ENCODE data around the gene MEGF6.
"Not testable (repeated sequence)": the region's sequence is repeated elsewhere in the genome, so short reads cannot be mapped to it uniquely, and the experiment has no call there.

MEGF6 gene

GRCh38 chr1:3629561-3630160, 18.4 kb upstream of the MEGF6 start:
- no peak for TF ChIP-seq Cebpa-rat (IDR thresholded peaks at IDR 0.05)
- H3K36me3 ChIP-seq = peaks cover 77% of the 10 kb centered on the region
- no peaks in the 10 kb centered on the region for H3K9me3 ChIP-seq
- H4K20me1 ChIP-seq = peaks cover 38% of the 10 kb centered on the region
- H3K9ac ChIP-seq = no peak overlapping the region
- H3K27ac ChIP-seq = no peak overlapping the region
- no peak overlapping the region for H3K4me3 ChIP-seq
- peaks cover 6% of the 10 kb centered on the region; the same call in 1 of the 2 replicates for H3K27me3 ChIP-seq
- peak overlapping the region; percentile 43 for H3K4me2 ChIP-seq
- peaks cover 32% of the 10 kb centered on the region for H3K4me1 ChIP-seq

GRCh38 chr1:3628445-3628844, 17.1 kb upstream of the MEGF6 start:
- Histone ChIP-seq H3K4me3 (no peak overlapping the region), H3K27ac (no peak overlapping the region), H3K27me3 (peaks cover 15% of the 10 kb centered on the region), H3K9me3 (no peaks in the 10 kb centered on the region), H3K4me2 (no peak overlapping the region), H4K20me1 (peaks cover 47% of the 10 kb centered on the region), H3K4me1 (peaks cover 41% of the 10 kb centered on the region), H3K36me3 (peaks cover 65% of the 10 kb centered on the region), H3K9ac (no peak overlapping the region)
- no peak for TF ChIP-seq Cebpa-rat (IDR thresholded peaks at IDR 0.05)

GRCh38 chr1:3627515-3628253, 16.4 kb upstream of the MEGF6 start:
- H3K4me2 ChIP-seq = no peak overlapping the region
- no peak for TF ChIP-seq Cebpa-rat (IDR thresholded peaks at IDR 0.05)
- no peaks in the 10 kb centered on the region for H3K9me3 ChIP-seq
- H3K9ac ChIP-seq = no peak overlapping the region
- peaks cover 49% of the 10 kb centered on the region for H4K20me1 ChIP-seq
- H3K27ac ChIP-seq = no peak overlapping the region
- no peak overlapping the region for H3K4me3 ChIP-seq
- peaks cover 23% of the 10 kb centered on the region for H3K27me3 ChIP-seq
- peaks cover 44% of the 10 kb centered on the region for H3K4me1 ChIP-seq
- H3K36me3 ChIP-seq = peaks cover 57% of the 10 kb centered on the region

- no peaks in the 10 kb centered on the region for H3K9me3 ChIP-seq
- no peak overlapping the region for H3K27ac ChIP-seq
- peaks cover 49% of the 10 kb centered on the region for H4K20me1 ChIP-seq
- peak overlapping the region; percentile 72 for H3K9ac ChIP-seq
- H3K4me3 ChIP-seq = peak overlapping the region; percentile 83
- peaks cover 41% of the 10 kb centered on the region for H3K36me3 ChIP-seq
- H3K27me3 ChIP-seq = peaks cover 29% of the 10 kb centered on the region
- no peak for TF ChIP-seq Cebpa-rat (IDR thresholded peaks at IDR 0.05)
- peaks cover 42% of the 10 kb centered on the region for H3K4me1 ChIP-seq
- peak overlapping the region; percentile 99 for H3K4me2 ChIP-seq
These were observed 14.7 kb upstream of the MEGF6 start for GRCh38 chr1:3626025-3626424.

- peaks cover 47% of the 10 kb centered on the region for H4K20me1 ChIP-seq
- peaks cover 34% of the 10 kb centered on the region for H3K36me3 ChIP-seq
- peak overlapping the region; percentile 72 for H3K9ac ChIP-seq
- H3K27ac ChIP-seq = peak overlapping the region; percentile 26; the same call in 1 of the 2 replicates
- H3K9me3 ChIP-seq = no peaks in the 10 kb centered on the region
- H3K4me2 ChIP-seq = peak overlapping the region; percentile 99
- H3K27me3 ChIP-seq = peaks cover 29% of the 10 kb centered on the region
- peak overlapping the region; percentile 83 for H3K4me3 ChIP-seq
- H3K4me1 ChIP-seq = peaks cover 42% of the 10 kb centered on the region
- no peak for TF ChIP-seq Cebpa-rat (IDR thresholded peaks at IDR 0.05)
These were observed 14.0 kb upstream of the MEGF6 start for GRCh38 chr1:3625151-3625907.

GRCh38 chr1:3624200-3625136, 13.2 kb upstream of the MEGF6 start, which contains the start of gene TPRG1L:
Gene TPRG1L (plus strand): TSS chr1:3625015. CDS start chr1:3625073, 58 bp downstream.
- peaks cover 40% of the 10 kb centered on the region for H3K4me1 ChIP-seq

GRCh38 chr1:3623441-3624199, 12.3 kb upstream of the MEGF6 start:
- Histone ChIP-seq H3K36me3 (peaks cover 17% of the 10 kb centered on the region), H3K4me1 (peaks cover 43% of the 10 kb centered on the region), H3K4me2 (peak overlapping the region; percentile 98), H3K4me3 (peak overlapping the region; percentile 83), H3K27ac (no peak overlapping the region), H3K9me3 (no peaks in the 10 kb centered on the region), H4K20me1 (peaks cover 38% of the 10 kb centered on the region), H3K9ac (peak overlapping the region; percentile 71), H3K27me3 (peaks cover 29% of the 10 kb centered on the region)
- no peak for TF ChIP-seq Cebpa-rat (IDR thresholded peaks at IDR 0.05)

More at GRCh38 chr1:3624200-3625136, 13.2 kb upstream of the MEGF6 start, which contains the start of gene TPRG1L:
- 0 out of 2 replicates have a peak, but pooled peaks have one; percentile 28 for TF ChIP-seq Cebpa-rat (IDR thresholded peaks at IDR 0.05)
- Histone ChIP-seq H3K4me2 (peak within 1 kb of the TSS; percentile 99), H3K9me3 (no peaks in the 10 kb centered on the region), H3K27ac (peak within 1 kb of the TSS; percentile 26; the same call in 1 of the 2 replicates), H3K27me3 (peaks cover 29% of the 10 kb centered on the region), H3K36me3 (peaks cover 26% of the 10 kb centered on the region), H4K20me1 (peaks cover 41% of the 10 kb centered on the region), H3K9ac (peak within 1 kb of the TSS; percentile 72), H3K4me3 (peak within 1 kb of the TSS; percentile 83)

GRCh38 chr1:3622102-3622501, 10.8 kb upstream of the MEGF6 start:
- not testable (repeated sequence) for H3K4me2 ChIP-seq, H3K9me3 ChIP-seq, H3K27ac ChIP-seq, H3K4me3 ChIP-seq, H3K36me3 ChIP-seq, H3K9ac ChIP-seq
- Histone ChIP-seq H3K27me3 (peaks cover 29% of the 10 kb centered on the region), H3K4me1 (peaks cover 48% of the 10 kb centered on the region), H4K20me1 (peaks cover 27% of the 10 kb centered on the region)

- H3K4me3 ChIP-seq, H3K9ac ChIP-seq, H3K27ac ChIP-seq, H3K36me3 ChIP-seq, H3K9me3 ChIP-seq: not testable (repeated sequence)
- Histone ChIP-seq H3K4me1 (peaks cover 48% of the 10 kb centered on the region), H3K27me3 (peaks cover 29% of the 10 kb centered on the region), H4K20me1 (peaks cover 27% of the 10 kb centered on the region), H3K4me2 (peak overlapping the region; percentile 47)
These were observed 9.9 kb upstream of the MEGF6 start for GRCh38 chr1:3621151-3621671.
